ENCODE measurements around the gene HDAC10. TPM values are rescaled to one million over a fixed set of nuclear protein-coding genes. Genes with fewer than 3 reads are reported as not detected.

HDAC10 gene
- total RNA-seq, 1 experiment from 2014 or later = 52.9 TPM

DNA sequence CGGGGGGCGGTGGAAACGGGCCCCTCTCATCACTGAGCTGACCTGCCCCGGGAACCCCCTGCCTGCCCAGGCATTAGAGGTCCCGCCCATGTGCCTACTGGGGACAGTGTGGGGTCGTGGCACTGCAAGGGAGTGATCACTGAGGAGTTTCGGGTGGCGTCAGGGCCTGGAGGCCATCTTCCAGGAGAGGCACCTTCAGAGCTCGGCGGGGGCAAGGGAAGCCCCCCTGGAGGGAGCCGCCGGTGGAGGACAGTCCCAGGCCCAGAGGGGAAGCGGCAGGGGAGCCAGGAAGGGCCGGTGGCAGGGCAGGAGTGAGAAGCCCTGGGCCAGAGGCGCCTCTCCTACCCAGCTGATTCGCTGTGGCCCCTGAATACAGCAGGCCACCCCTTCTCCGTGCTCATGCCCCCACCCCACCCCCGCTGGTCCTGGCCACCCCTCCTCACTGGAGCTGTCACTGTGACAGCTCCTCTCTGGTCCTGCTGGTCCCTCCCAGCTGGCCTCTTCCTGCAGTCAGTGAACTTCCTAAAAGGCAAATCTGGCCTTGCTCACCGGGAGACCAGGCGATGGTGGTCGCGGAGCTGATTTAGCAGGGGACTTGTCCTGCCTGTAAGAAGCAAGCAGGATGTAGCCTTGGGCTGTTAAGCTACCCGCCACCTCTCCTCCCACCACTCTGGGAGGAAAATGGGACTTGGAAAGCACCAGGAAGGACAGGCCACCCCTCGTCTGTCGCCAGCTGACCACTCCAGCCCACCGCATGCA is 21.2 kb upstream of the HDAC10 start:
- H3K9me3 Mint-ChIP-seq (ENCODE audit: low read depth, unreplicated experiment) = no peaks in the 10 kb centered on the region
- H3K27me3 Mint-ChIP-seq (ENCODE audit: unreplicated experiment) = no peaks in the 10 kb centered on the region
- H3K4me3 Mint-ChIP-seq (ENCODE audit: low read depth, unreplicated experiment) = no peak overlapping the region
- intact Hi-C loops (cut with micrococcal nuclease; ENCODE audit: unreplicated experiment) = loop anchor here (5.0 kb wide), 1 partner anchor 55 kb away; the partner anchor contains the start of gene DENND6B
- peak overlapping the region; percentile 47 for H3K27ac Mint-ChIP-seq (ENCODE audit: unreplicated experiment)
- DNase-seq = no peak
- no peak for TF ChIP-seq CTCF (IDR thresholded peaks at IDR 0.05; ENCODE audit: unreplicated experiment)
- H3K36me3 Mint-ChIP-seq (ENCODE audit: insufficient read depth, unreplicated experiment) = peaks cover 72% of the 10 kb centered on the region
- CTCF ChIA-PET = interaction anchor here (0.6 to 1.9 kb wide), 4 partner anchors 22 to 51 kb away, joined by 3 to 6 read pairs (median 4); no protein-coding TSS in a partner anchor
- no TSS peak for BruUV-seq (replicated peaks)
- peaks cover 25% of the 10 kb centered on the region for H3K4me1 Mint-ChIP-seq (ENCODE audit: low read depth, unreplicated experiment)

GRCh38 chr22:50271519-50271970 is 20.5 kb upstream of the HDAC10 start:
- H3K36me3 Mint-ChIP-seq (ENCODE audit: insufficient read depth, unreplicated experiment) = peaks cover 65% of the 10 kb centered on the region
- peaks cover 25% of the 10 kb centered on the region for H3K4me1 Mint-ChIP-seq (ENCODE audit: low read depth, unreplicated experiment)
- peak overlapping the region; percentile 63 for H3K4me3 Mint-ChIP-seq (ENCODE audit: low read depth, unreplicated experiment)
- no TSS peak for BruUV-seq (replicated peaks)
- CTCF ChIA-PET = interaction anchor here (0.6 to 1.9 kb wide), 4 partner anchors 21 to 133 kb away, joined by 3 to 5 read pairs (median 4); no protein-coding TSS in a partner anchor
- no peaks in the 10 kb centered on the region for H3K27me3 Mint-ChIP-seq (ENCODE audit: unreplicated experiment)
- intact Hi-C loops (cut with micrococcal nuclease; ENCODE audit: unreplicated experiment) = loop anchor here (5.0 kb wide), 1 partner anchor 56 kb away; the partner anchor contains the start of gene DENND6B
- TF ChIP-seq CTCF (IDR thresholded peaks at IDR 0.05; ENCODE audit: unreplicated experiment) = no peak
- no peak overlapping the region for H3K27ac Mint-ChIP-seq (ENCODE audit: unreplicated experiment)
- H3K9me3 Mint-ChIP-seq (ENCODE audit: low read depth, unreplicated experiment) = no peaks in the 10 kb centered on the region
- DNase-seq = peak; percentile 79

DNA sequence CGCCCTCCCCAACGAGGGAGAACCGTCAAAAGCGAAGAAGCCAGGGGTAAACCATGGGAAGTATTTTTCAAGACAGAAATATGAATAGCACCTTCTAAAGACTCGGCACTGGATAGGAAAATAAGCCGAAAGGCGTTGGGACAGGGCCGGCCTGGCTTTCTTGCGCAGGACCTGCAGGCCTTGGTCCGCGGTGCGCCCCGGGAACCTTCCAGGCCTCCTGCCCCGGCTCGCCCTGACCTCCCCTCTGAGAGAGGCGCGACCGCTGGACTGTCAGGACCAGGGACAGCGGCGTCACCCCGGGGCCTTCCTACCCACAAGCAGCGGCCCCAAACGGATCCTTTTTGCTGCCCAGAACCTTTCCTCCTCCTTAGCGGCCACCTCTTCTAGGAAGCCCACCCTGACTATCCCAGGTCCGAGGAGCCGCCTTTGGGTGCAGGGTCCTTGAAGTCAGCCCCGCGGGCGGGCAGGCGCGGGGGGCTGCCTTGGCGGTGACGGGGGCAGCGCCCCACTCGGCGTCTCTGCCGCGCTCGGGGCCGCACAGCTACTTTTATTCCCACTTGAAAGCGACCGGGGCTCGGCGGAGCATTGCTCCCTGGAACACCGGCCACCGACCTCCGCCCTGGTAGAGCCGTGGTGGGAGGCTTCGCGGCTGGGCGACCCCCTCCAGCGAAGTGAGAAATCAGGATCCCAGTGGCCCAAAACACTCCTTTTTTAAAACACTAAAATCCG is 19.8 kb upstream of the HDAC10 start:
- H3K9me3 Mint-ChIP-seq (ENCODE audit: low read depth, unreplicated experiment) = no peaks in the 10 kb centered on the region
- DNase-seq = peak; percentile 83
- peak overlapping the region; percentile 63 for H3K4me3 Mint-ChIP-seq (ENCODE audit: low read depth, unreplicated experiment)
- CTCF ChIA-PET = interaction anchor here (0.6 to 1.9 kb wide), 3 partner anchors 35 to 133 kb away, joined by 3 to 5 read pairs (median 4); no protein-coding TSS in a partner anchor
- BruUV-seq (replicated peaks) = no TSS peak
- no peaks in the 10 kb centered on the region for H3K27me3 Mint-ChIP-seq (ENCODE audit: unreplicated experiment)
- peaks cover 58% of the 10 kb centered on the region for H3K36me3 Mint-ChIP-seq (ENCODE audit: insufficient read depth, unreplicated experiment)
- H3K27ac Mint-ChIP-seq (ENCODE audit: unreplicated experiment) = no peak overlapping the region
- no peak for TF ChIP-seq CTCF (IDR thresholded peaks at IDR 0.05; ENCODE audit: unreplicated experiment)
- peaks cover 25% of the 10 kb centered on the region for H3K4me1 Mint-ChIP-seq (ENCODE audit: low read depth, unreplicated experiment)
- intact Hi-C loops (cut with micrococcal nuclease; ENCODE audit: unreplicated experiment) = loop anchor here (5.0 kb wide), 1 partner anchor 56 kb away; the partner anchor contains the start of gene DENND6B

GRCh38 chr22:50269970-50270665 is 19.1 kb upstream of the HDAC10 start, which contains the start of gene MAPK11:
MAPK11 (minus strand) TSS chr22:50270380; CDS start chr22:50270292, 88 bp downstream.
- H3K36me3 Mint-ChIP-seq (ENCODE audit: insufficient read depth, unreplicated experiment) = peaks cover 51% of the 10 kb centered on the region
- no peak within 1 kb of the TSS for H3K27ac Mint-ChIP-seq (ENCODE audit: unreplicated experiment)
- no peaks in the 10 kb centered on the region for H3K9me3 Mint-ChIP-seq (ENCODE audit: low read depth, unreplicated experiment)
- peaks cover 25% of the 10 kb centered on the region for H3K4me1 Mint-ChIP-seq (ENCODE audit: low read depth, unreplicated experiment)
- no peak for TF ChIP-seq CTCF (IDR thresholded peaks at IDR 0.05; ENCODE audit: unreplicated experiment)
- intact Hi-C loops (cut with micrococcal nuclease; ENCODE audit: unreplicated experiment) = loop anchor here (5.0 kb wide), 1 partner anchor 57 kb away; the partner anchor contains the start of gene DENND6B
- no TSS peak for BruUV-seq (replicated peaks)
- DNase-seq = peak; percentile 59
- H3K27me3 Mint-ChIP-seq (ENCODE audit: unreplicated experiment) = no peaks in the 10 kb centered on the region
- CTCF ChIA-PET = interaction anchor here (0.6 kb wide), 1 partner anchor 86 kb away, joined by 5 read pairs; no protein-coding TSS in a partner anchor
- peak within 1 kb of the TSS; percentile 63 for H3K4me3 Mint-ChIP-seq (ENCODE audit: low read depth, unreplicated experiment)
